Psoas muscle (tissue), 8 donors: ENCODE measurements around the gene MOK. TPM values are rescaled to one million over a fixed set of nuclear protein-coding genes. Genes with fewer than 3 reads are reported as not detected.

ENCODE experiments used
- ATAC-seq, 4 donors: fragments of 200-7000 bp; cut with Tn5 transposase; one replicate each; pipeline ENCODE4 v1.9.1; 2020; ENCODE audit warnings: moderate library complexity in 3 of 4, mild to moderate bottlenecking in 2 of 4
- DNase-seq, 2 donors: peaks; one replicate each; pipeline ENCODE4 v3.0.0-alpha.2; 2020
- H3K27ac ChIP-seq: fragments of 200-600 bp; one replicate; pipeline ENCODE4 v1.8.0; 2022
- H3K27me3 ChIP-seq, 3 donors: fragments of 200-600 bp in 1 of 3; one replicate each; pipeline versions ENCODE4 v1.6.1 to v1.8.0; 2013 to 2022; ENCODE audit warnings: low read length in 2 of 3, mild to moderate bottlenecking in 2 of 3, moderate library complexity in 1 of 3; ENCODE audit not compliant: insufficient read depth in 3 of 3
- H3K36me3 ChIP-seq, 2 donors: fragments of 200-600 bp in 1 of 2; one replicate each; pipeline versions ENCODE4 v1.6.1 to v1.8.0; 2013 to 2022; ENCODE audit warnings: low read depth in 1 of 2, mild to moderate bottlenecking in 1 of 2, moderate library complexity in 1 of 2; ENCODE audit not compliant: insufficient read depth in 1 of 2
- H3K4me1 ChIP-seq: fragments of 200-600 bp; one replicate; pipeline ENCODE4 v1.8.0; 2022
- H3K4me3 ChIP-seq: fragments of 200-600 bp; one replicate; pipeline ENCODE4 v1.8.0; 2022; ENCODE audit warnings: mild to moderate bottlenecking
- H3K9me3 ChIP-seq: fragments of 200-600 bp; one replicate; pipeline ENCODE4 v1.8.0; 2022
- WGBS, 3 donors: extraction: QIAGEN DNeasy Blood & Tissue Kit; methylation state at CpG; one replicate each; pipeline versions ENCODE4 v1.1.6 to v1.1.7; 2013; 5-methylcytosine and 5-hydroxymethylcytosine counted together
- intact Hi-C, 2 donors: fragments of 100-400 bp; cut with DNase I; formaldehyde crosslinking; loops; one replicate each; pipeline versions ENCODE4 v1.11.0 to v1.14.2; 2022
- polyA plus RNA-seq, 3 donors: library from polyadenylated mRNA; stranded (reverse); fragments of 200-250 nt; gene quantifications; one replicate each; pipeline ENCODE4 v1.2.3, GENCODE V29; 2013
- total RNA-seq, 4 donors: library from RNA; stranded (reverse); fragmentation: NEBNext Ultra II Directional in 2 of 4; extraction: Animal tissue kit (Norgen Biotek cat#: 25700) in 2 of 4; gene quantifications; one replicate each; pipeline versions ENCODE4 v1.2.1 to v1.2.4, GENCODE V29; 2021 to 2023
- TF ChIP-seq, protein P1 (sequence below): fragments of 200-600 bp; IDR thresholded peaks from one replicate; pipeline ENCODE4 v1.8.0; 2022; ENCODE audit warnings: antibody characterized with exemption
- donor health status: healthy with polysubstance abuse.
- donor health status: DM: no; HTN: no; CAD: no; lungs with moderate emphysema.
- donor health status: Bipolar disorder and iron deficiency.
- donor health status: healthy.
- donor health status: DM: yes; HTN: yes; CAD: no.
- donor health status: DM: no; HTN: no; CAD: no.
- donor health status: DM: no; HTN: no; CAD: no.
- donor health status: DM: yes; HTN: yes; CAD: no.

MOK gene
- total and polyA plus RNA-seq, 7 donors, result 1.8 to 11.1 (median 3.4) TPM

DNA sequence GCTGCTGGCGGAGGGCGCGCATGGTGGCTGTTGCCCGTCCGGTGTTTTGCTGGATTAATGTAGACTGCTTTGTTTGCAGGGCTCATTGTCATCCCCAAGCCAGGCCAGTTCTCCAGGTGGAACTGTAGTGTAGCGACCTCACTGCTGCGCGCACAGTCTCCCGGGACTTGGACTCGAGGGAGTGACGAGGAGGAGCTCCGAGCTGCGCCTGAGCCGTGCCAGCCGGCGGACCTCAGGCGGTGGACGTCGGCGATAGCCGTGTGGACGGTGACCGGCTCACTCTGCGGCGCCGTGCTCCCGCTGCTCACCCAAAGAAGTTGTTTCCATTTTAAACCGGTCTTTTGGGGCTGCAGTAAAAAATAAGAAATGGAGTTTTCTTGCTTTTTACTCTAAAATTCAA is 82.2 kb downstream of the MOK start:
- peaks cover 0 to 29% of the 10 kb centered on the region in 2 donors for H3K36me3 ChIP-seq
- intact Hi-C loops, result no loop called here
- no peaks in the 10 kb centered on the region for H3K27me3 ChIP-seq
- H3K9me3 ChIP-seq, result no peaks in the 10 kb centered on the region
- peaks cover 10% of the 10 kb centered on the region for H3K4me1 ChIP-seq
- no peak overlapping the region for H3K27ac ChIP-seq
- ATAC-seq, result no peak
- DNase-seq, result no peak
- TF ChIP-seq, protein P1, sequence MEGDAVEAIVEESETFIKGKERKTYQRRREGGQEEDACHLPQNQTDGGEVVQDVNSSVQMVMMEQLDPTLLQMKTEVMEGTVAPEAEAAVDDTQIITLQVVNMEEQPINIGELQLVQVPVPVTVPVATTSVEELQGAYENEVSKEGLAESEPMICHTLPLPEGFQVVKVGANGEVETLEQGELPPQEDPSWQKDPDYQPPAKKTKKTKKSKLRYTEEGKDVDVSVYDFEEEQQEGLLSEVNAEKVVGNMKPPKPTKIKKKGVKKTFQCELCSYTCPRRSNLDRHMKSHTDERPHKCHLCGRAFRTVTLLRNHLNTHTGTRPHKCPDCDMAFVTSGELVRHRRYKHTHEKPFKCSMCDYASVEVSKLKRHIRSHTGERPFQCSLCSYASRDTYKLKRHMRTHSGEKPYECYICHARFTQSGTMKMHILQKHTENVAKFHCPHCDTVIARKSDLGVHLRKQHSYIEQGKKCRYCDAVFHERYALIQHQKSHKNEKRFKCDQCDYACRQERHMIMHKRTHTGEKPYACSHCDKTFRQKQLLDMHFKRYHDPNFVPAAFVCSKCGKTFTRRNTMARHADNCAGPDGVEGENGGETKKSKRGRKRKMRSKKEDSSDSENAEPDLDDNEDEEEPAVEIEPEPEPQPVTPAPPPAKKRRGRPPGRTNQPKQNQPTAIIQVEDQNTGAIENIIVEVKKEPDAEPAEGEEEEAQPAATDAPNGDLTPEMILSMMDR, result no peak
- no peak overlapping the region for H3K4me3 ChIP-seq
- 94 to 96% (median 95%) methylated on average over 28 of the region's 28 CpGs for WGBS, 3 donors

DNA sequence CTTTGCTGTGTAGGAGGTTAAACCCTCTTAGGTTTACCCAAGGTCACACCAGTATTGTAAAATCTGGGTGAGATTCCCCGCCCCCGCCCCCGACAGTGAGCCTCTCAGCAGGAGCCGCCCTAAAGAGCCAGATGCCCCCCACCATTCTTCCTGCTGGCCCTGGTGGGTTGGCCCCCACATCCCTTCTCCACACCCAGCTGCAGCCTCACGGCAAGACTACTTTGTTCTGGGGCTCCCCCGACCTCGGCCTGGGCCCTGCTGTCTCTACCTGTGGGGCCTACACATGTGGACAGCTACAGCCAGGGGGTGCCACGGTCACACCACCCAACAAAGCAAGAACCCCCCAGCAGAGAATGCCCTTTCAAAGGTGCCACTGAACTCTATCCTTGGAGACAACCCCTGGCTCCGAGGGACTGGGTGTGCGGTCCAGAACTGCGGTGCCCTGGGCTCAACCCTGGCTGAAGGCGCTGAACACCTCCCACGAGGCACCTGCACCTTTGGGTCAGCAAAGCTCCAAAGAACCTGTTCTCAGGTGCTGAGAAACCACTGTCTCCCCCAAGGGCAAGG is 82.9 kb downstream of the MOK start:
- H3K36me3 ChIP-seq, result peaks cover 0 to 29% of the 10 kb centered on the region in 2 donors
- H3K9me3 ChIP-seq, result no peaks in the 10 kb centered on the region
- peaks cover 12% of the 10 kb centered on the region for H3K4me1 ChIP-seq
- TF ChIP-seq, protein P1, result no peak
- no peak overlapping the region for H3K27ac ChIP-seq
- DNase-seq (peak in 1 of 2 donors; percentile 28), ATAC-seq (no peak)
- intact Hi-C loops, result no loop called here
- WGBS, 3 donors, result 91 to 92% (median 92%) methylated on average over 13 of the region's 13 CpGs
- no peaks in the 10 kb centered on the region for H3K27me3 ChIP-seq
- no peak overlapping the region for H3K4me3 ChIP-seq

DNA sequence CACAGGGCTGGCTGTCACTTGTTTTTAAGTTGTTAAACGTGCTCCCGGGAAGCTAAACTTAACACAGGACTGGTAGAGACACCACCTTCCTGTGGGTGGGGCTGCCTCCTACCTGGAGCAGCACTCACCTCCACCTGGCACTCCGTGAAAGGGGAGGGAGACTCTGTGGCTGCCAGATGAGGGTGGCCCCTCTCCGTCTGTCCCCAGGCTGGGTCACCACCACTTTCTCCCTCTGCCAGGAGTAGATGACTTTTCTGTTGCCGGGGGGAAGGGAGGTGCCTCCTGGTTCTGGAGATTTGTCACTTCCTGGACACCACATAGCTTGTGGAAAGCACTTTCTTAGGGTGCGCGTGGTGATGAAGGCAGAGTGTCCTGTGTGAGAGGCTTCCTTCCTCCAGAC is 83.9 kb downstream of the MOK start:
- Histone ChIP-seq H3K36me3 (peaks cover 0 to 29% of the 10 kb centered on the region in 2 donors), H3K27me3 (no peaks in the 10 kb centered on the region), H3K4me3 (no peak overlapping the region), H3K27ac (no peak overlapping the region), H3K4me1 (peaks cover 18% of the 10 kb centered on the region), H3K9me3 (no peaks in the 10 kb centered on the region)
- ATAC-seq (peak in 1 of 4 donors; percentile 8), DNase-seq (no peak)
- WGBS, 3 donors, result 52 to 55% (median 53%) methylated on average over 7 of the region's 7 CpGs
- TF ChIP-seq, protein P1, result no peak
- intact Hi-C loops, result no loop called here

DNA sequence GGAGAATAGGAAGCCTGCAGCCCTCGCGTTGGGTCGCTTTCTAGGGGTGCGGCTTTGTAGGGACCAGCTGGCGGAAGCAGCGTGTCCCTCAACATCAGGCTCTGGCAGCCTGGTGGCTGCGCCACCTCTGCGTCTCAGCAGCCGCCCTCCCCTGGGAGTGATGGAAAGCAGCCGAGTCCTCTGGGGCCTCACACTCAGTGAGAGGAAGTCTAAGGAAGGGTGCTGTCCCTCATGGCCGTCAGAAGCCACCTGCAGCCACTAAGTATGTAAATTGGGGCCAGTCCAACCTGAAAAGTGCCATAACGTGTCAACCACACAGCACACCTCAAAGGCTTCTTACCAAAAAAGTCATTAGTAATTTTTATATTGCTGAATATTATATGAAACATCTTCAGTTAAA is 84.9 kb downstream of the MOK start:
- no peak for ATAC-seq
- no peaks in the 10 kb centered on the region for H3K27me3 ChIP-seq

More for the DNA sequence above, 84.9 kb downstream of the MOK start:
- H3K27ac ChIP-seq, result no peak overlapping the region
- 87 to 97% (median 90%) methylated on average over 12 of the region's 12 CpGs for WGBS, 3 donors
- peaks cover 28% of the 10 kb centered on the region for H3K4me1 ChIP-seq
- H3K36me3 ChIP-seq, result peaks cover 0 to 27% of the 10 kb centered on the region in 2 donors
- DNase-seq, result no peak
- H3K9me3 ChIP-seq, result no peaks in the 10 kb centered on the region
- intact Hi-C loops, result no loop called here
- TF ChIP-seq, protein P1, result no peak
- no peak overlapping the region for H3K4me3 ChIP-seq
